Muscle layer of duodenum (tissue), 2 donors: ENCODE results near the gene GEMIN2.
"Not testable (repeated sequence)": the region's sequence is repeated elsewhere in the genome, so short reads cannot be mapped to it uniquely, and the experiment has no call there.

Source experiments
- H3K27ac ChIP-seq: one replicate; pipeline ENCODE4 v1.7.0; 2013; ENCODE audit warnings: mild to moderate bottlenecking, low read length
- H3K27me3 ChIP-seq: one replicate; pipeline ENCODE4 v1.7.0; 2013; ENCODE audit warnings: low read depth, mild to moderate bottlenecking, control low read depth, low read length
- H3K36me3 ChIP-seq, 2 donors: one replicate each; pipeline ENCODE4 v1.7.0; 2013; ENCODE audit warnings: low read length in 2 of 2, control low read depth in 1 of 2, mild to moderate bottlenecking in 1 of 2; ENCODE audit not compliant: insufficient read depth in 2 of 2, control insufficient read depth in 1 of 2
- H3K4me1 ChIP-seq, 2 donors: one replicate each; pipeline ENCODE4 v1.7.0; 2013; ENCODE audit warnings: low read length in 2 of 2, mild to moderate bottlenecking in 2 of 2, control low read depth in 1 of 2, moderate library complexity in 1 of 2; ENCODE audit not compliant: insufficient read depth in 2 of 2, control insufficient read depth in 1 of 2
- H3K4me3 ChIP-seq, 2 donors: one replicate each; pipeline ENCODE4 v1.7.0; 2013; ENCODE audit warnings: low read length in 2 of 2, low read depth in 1 of 2, mild to moderate bottlenecking in 1 of 2
- H3K9me3 ChIP-seq, 2 donors: one replicate each; pipeline ENCODE4 v1.7.0; 2013; ENCODE audit warnings: low read length in 2 of 2, control low read depth in 1 of 2, mild to moderate bottlenecking in 1 of 2; ENCODE audit not compliant: control insufficient read depth in 1 of 2
- donor health status: healthy.

GEMIN2 gene

DNA sequence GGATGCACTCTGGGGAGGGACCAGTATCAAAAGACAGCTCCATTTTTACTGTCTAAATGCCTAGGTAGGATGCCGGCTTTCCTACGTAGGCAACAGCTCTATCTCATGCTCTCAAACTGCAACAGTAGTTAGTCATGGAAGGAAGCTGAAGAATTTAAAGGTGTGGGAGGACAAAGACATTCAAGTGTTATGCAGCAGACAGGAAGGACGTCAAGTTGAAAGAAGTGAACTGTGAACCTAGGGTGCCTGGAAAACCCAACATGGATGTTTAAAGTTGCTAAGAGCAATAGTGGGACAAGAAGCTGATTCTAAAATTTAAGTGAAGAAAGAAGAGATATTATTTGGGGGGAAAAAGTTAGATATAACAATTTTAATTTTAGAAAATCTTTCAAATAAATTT lies 17.0 kb upstream of the GEMIN2 start:
- Histone ChIP-seq H3K27ac (peak overlapping the region; percentile 22), H3K9me3 (no peaks in the 10 kb centered on the region), H3K4me1 (peaks cover 4 to 29% of the 10 kb centered on the region in 2 donors), H3K27me3 (no peaks in the 10 kb centered on the region), H3K4me3 (no peak overlapping the region), H3K36me3 (peaks cover 11 to 23% of the 10 kb centered on the region in 2 donors)

DNA sequence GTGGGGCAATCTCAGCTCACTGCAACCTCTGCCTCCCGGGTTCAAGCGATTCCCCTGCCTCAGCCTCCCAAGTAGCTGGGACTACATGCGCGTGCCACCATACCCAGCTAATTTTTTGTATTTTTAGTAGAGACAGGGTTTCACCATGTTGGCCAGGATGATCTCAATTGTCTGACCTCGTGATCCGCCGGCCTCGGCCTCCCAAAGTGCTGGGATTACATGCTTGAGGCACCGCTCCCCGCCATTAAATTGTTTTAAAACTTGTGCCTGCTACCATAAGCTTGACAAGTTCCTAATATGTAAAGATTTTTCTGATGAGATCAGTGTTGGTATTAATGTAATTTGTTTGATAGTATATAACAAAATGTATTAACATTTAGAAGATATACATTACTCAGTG lies 14.9 kb upstream of the GEMIN2 start:
- not testable (repeated sequence) for H3K27ac ChIP-seq, H3K27me3 ChIP-seq, H3K9me3 ChIP-seq, H3K4me3 ChIP-seq
- H3K4me1 ChIP-seq = peaks cover 6 to 31% of the 10 kb centered on the region in 2 donors
- H3K36me3 ChIP-seq = peaks cover 0 to 11% of the 10 kb centered on the region in 2 donors

DNA sequence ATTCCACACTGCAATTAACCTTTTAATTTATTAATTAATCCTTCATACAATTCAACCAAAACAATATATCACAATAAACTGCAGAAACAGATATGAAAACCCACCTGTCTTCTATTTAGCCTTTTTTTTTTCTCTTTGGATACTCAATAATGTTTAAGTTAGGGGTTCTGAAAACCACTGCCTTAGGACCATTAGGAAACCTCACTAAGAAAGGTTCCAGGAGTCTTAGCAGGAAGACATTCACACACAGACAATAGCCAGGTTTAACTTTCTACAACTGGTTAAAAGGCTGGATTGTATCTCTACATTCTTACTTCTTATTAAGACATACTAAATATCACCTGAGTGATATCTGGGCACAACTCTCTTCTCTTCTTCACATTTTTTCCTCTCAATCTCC lies 14.4 kb upstream of the GEMIN2 start:
- no peak overlapping the region for H3K4me3 ChIP-seq
- H3K9me3 ChIP-seq = no peaks in the 10 kb centered on the region
- peaks cover 0 to 6% of the 10 kb centered on the region in 2 donors for H3K36me3 ChIP-seq
- H3K27me3 ChIP-seq = no peaks in the 10 kb centered on the region
- no peak overlapping the region for H3K27ac ChIP-seq
- peaks cover 8 to 36% of the 10 kb centered on the region in 2 donors for H3K4me1 ChIP-seq

DNA sequence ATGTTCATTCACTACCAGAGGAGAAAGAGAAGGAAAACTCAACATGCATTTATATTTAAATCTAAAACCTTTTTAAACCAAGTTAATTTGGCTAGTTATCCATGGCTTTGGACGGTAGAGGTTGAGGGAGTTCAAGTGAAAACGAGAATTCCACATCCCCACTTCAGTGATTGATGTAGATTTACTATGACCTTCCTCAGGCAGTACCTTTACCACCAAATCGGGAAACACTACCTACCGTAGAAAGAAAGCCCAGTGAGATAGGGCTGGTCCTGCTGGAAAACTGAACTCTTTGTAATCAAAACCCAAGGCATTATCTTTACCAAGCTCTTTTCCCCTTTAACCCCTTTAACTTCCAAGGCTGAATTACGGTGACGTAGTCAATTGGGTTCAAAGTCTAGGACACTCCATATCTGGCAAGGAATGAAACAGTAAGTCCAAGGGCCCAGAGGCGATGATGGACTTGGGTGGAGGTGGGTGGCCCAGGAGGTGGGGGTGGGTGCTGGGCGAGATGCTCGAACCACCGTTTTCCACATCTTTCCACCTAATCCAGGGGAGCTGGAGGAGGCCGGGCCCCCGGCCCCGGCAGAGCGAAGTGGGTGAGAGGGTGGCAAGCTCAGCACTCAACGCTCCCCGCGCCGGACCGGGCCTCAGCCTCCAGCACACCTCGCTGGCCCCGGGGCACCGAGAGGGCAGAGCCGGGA lies 11.7 kb upstream of the GEMIN2 start:
- peak overlapping the region; percentile 89 to 93 for H3K4me3 ChIP-seq
- H3K4me1 ChIP-seq = peaks cover 8 to 36% of the 10 kb centered on the region in 2 donors
- no peaks in the 10 kb centered on the region for H3K27me3 ChIP-seq
- H3K27ac ChIP-seq = peak overlapping the region; percentile 95
- no peaks in the 10 kb centered on the region for H3K36me3 ChIP-seq
- no peaks in the 10 kb centered on the region for H3K9me3 ChIP-seq

DNA sequence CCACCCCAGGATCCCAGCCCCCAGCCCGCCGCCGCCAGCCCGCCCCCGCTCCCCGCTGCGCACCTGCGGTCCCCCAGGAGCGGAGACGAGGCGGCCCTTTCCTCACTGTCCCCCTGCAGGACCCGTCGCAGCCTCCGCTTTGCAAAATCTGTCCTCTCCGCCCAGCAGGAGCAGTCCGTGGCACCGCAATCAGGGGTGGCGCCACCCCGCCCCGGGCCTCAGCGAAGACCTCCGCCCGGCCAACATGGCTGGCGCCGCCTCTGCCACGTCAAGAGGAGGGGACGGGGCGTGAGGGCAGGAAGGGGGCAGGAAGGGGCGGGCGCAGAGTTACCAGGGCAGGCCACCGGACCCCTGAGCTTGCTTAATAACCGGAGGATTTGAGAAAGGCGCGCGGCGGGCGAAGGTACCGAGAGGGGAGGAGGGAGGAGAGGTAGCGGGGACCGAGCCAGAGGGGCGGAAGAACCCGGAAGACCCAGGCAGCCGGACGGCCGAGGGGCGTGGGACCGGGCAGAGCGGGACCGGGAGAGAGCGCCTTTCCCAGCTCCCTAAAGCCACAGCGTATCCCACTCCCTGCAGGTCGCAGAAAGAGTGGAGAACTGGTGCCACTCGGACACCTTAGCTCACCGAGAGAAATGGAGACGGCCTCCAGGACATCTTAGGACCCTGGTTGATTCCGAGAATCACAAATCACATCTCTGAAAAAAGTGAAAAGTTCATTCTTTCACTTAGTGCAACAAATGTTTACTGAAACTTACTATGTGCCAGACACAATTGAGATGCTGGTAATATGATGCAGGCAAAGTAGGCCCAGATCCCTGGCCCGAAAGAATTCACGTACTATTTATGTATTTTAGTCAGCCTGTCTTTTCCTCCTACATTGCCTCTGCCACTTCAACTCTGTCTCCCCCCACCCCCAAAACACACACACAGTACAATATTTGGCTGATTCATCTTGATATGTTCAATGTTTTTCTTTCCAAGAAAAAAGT lies 10.9 kb upstream of the GEMIN2 start, which contains the start of gene SEC23A:
TSS of gene SEC23A (minus strand) at position 267 of the 989 bp plus-strand sequence. CDS start 7,117 bp downstream, outside the sequence.
- Histone ChIP-seq H3K27me3 (no peaks in the 10 kb centered on the region), H3K4me1 (peaks cover 8 to 31% of the 10 kb centered on the region in 2 donors), H3K9me3 (no peaks in the 10 kb centered on the region), H3K4me3 (peak within 1 kb of the TSS; percentile 89 to 93), H3K27ac (peak within 1 kb of the TSS; percentile 95), H3K36me3 (no peaks in the 10 kb centered on the region)

DNA sequence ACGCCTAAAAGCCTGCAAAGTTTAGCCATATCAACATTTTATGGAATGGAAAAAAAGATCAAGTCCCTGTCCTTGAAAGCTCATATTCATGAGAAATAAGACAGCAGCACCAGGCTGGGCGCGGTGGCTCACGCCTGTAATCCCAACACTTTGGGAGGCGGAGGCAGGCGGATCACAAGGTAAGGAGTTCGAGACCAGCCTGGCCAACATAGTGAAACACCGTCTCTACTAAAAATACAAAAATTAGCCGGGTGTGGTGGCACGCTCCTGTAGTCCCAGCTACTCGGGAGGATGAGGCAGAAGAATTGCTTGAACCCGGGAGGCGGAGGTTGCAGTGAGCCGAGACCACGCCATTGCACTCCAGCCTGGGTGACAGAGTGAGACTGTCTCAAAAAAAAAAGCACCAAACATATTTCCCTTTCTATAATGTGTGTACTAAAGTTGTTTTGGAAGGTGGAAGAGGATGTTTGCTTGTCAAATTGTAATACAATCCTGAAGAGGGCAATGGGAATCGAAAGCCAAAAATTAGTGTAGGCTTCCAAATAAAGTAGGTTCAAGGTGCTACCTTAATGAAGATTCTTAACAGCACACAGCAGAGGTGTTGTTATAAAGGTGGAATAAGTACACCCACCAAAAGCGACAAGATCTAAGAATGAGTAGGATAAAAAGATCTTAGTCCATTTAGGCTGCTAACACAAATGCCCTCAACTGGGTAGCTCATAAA lies 9.9 kb upstream of the GEMIN2 start:
- peaks cover 8 to 31% of the 10 kb centered on the region in 2 donors for H3K4me1 ChIP-seq
- not testable (repeated sequence) for H3K36me3 ChIP-seq, H3K27me3 ChIP-seq, H3K9me3 ChIP-seq
- peak overlapping the region; percentile 89 to 93 for H3K4me3 ChIP-seq
- H3K27ac ChIP-seq = peak overlapping the region; percentile 95

DNA sequence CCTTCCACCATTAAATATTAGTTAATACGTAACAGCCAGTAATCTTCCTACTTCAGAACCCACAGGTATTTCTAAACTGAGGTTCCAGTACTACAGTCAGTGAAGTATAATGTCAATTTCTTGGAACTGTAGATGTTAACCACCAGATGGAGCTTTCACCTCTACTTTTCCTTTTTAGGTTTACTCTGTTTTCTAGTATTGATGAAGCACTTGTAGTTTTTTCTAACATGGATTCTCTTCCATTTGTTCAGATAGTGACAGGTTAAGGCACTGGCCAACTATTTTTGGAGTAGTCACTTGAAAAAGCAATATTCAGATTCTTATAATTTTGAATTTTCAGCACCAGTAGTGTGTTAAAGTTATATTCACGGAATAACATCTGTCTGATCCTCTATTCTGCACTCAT lies 6.5 kb upstream of the GEMIN2 start:
- Histone ChIP-seq H3K36me3 (no peaks in the 10 kb centered on the region), H3K4me1 (peaks cover 4 to 10% of the 10 kb centered on the region in 2 donors), H3K27me3 (no peaks in the 10 kb centered on the region), H3K9me3 (no peaks in the 10 kb centered on the region), H3K27ac (no peak overlapping the region), H3K4me3 (no peak overlapping the region)

DNA sequence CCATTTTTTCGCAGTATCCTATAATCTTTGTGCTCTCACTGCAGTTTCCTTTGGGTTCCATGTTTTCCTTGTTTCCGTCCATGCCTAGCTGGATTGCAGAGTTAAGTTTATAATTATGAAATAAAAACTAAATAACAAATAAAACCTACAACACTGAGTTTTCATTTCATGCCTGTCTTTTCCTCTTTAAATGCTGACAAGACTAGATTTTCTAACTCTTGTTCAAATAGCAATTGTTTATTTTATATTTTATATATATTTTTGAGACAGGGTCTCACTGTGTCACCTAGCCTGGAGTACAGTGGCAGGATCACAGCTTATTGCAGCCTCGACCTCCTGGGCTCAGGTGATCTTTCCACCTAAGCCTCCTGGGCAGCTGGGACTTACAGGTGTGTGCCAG lies 5.3 kb upstream of the GEMIN2 start:
- Histone ChIP-seq H3K27ac (no peak overlapping the region), H3K36me3 (no peaks in the 10 kb centered on the region), H3K27me3 (no peaks in the 10 kb centered on the region), H3K4me1 (peaks cover 8 to 9% of the 10 kb centered on the region in 2 donors), H3K9me3 (no peaks in the 10 kb centered on the region), H3K4me3 (no peak overlapping the region)

DNA sequence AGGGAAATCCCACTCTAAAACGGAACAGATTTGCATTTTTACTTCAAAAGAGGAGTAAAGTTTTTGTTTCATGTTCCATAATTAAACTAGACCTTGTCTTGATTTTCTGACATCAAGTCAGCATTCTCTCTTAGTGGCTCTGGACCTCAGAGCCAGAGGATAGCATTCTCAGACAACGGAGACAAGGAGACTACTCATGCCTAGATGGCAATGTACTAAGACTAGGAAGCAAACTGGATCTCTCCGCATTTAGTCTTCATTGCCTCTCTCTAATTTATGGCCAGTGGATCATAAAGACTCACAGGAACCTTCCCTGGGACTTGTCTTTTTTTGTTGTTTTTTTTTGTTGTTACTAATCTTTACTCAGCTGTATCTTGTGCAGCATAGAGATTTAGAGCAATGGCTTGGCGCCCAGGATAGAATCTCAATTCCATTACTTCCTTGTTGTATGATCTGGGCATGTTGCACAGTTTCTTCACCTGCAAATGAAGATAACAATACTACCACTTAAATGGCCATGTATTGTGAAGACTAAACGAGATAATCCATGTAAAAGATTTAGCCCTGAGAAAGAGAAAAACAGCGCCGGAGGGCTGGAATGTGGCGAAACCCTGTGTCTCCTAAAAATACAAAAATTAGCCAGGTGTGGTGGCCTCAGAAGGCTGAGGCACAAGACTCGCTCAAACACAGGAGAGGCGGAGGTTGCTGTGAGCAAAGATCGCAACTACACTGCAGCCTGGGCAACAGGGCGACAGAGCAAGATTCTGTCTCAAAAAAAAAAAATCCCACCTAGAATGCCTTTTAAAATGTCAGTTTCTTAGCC lies 4.0 kb upstream of the GEMIN2 start:
- Histone ChIP-seq H3K4me3 (no peak overlapping the region), H3K27ac (no peak overlapping the region), H3K4me1 (peaks cover 4 to 5% of the 10 kb centered on the region in 2 donors), H3K36me3 (no peaks in the 10 kb centered on the region), H3K9me3 (no peaks in the 10 kb centered on the region), H3K27me3 (no peaks in the 10 kb centered on the region)

DNA sequence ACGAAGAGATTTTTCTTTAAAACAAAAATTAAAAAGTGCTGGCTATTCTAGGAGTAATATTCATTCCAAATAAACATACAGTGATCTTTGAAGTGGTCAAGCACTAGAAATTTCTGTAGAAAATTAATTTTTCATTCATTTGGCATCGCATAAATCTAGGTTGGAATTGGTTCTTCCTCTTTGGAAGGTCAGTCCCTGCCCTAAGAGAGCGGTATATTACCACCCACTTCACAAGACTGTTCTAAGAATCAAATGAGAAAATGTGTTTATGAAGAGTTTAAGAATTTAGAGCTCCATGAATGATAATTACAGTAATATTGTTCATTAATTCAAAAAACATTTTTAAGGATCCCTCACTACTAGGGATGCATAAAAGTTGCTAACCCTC lies 444 bp upstream of the GEMIN2 start:
- Histone ChIP-seq H3K4me3 (peak overlapping the region; percentile 86 to 98), H3K9me3 (no peaks in the 10 kb centered on the region), H3K27me3 (no peaks in the 10 kb centered on the region), H3K36me3 (peaks cover 4 to 8% of the 10 kb centered on the region in 2 donors), H3K4me1 (peaks cover 4 to 12% of the 10 kb centered on the region in 2 donors), H3K27ac (peak overlapping the region; percentile 90)
